Mucosa of descending colon (tissue), 3 donors: ENCODE data around the gene MCM3AP. TPM values are rescaled to one million over a fixed set of nuclear protein-coding genes. Genes with fewer than 3 reads are reported as not detected.
"Not testable (repeated sequence)": the region's sequence is repeated elsewhere in the genome, so short reads cannot be mapped to it uniquely, and the experiment has no call there.

Experiments used
- ATAC-seq: fragments of 200-7000 bp; cut with Tn5 transposase; one replicate; pipeline ENCODE4 v1.9.1; 2020; ENCODE audit warnings: mild to moderate bottlenecking, moderate library complexity
- DNase-seq, 3 donors: peaks; one replicate each; pipeline ENCODE4 v3.0.0-alpha.2; 2020
- H3K36me3 ChIP-seq: fragments of 200-600 bp; one replicate; pipeline ENCODE4 v1.8.0; 2021; ENCODE audit warnings: low read depth, mild to moderate bottlenecking
- H3K4me1 ChIP-seq: fragments of 200-600 bp; one replicate; pipeline ENCODE4 v1.8.0; 2021; ENCODE audit warnings: low read depth, mild to moderate bottlenecking
- H3K4me3 ChIP-seq: fragments of 200-600 bp; one replicate; pipeline ENCODE4 v1.8.0; 2021; ENCODE audit warnings: mild to moderate bottlenecking
- H3K9me3 ChIP-seq: fragments of 200-600 bp; one replicate; pipeline ENCODE4 v1.8.0; 2021; ENCODE audit warnings: mild to moderate bottlenecking
- intact Hi-C, 2 donors: fragments of 100-400 bp; cut with DNase I in 1 of 2; cut with micrococcal nuclease in 1 of 2; formaldehyde crosslinking; loops; one replicate each; pipeline versions ENCODE4 v1.11.0 to v1.11.1; 2022; cut with DNase I, micrococcal nuclease
- total RNA-seq, 3 donors: library from RNA; stranded (reverse); fragmentation: NEBNext Ultra II Directional in 2 of 3; extraction: Animal tissue kit (Norgen Biotek cat#: 25700) in 2 of 3; gene quantifications; one replicate each; pipeline versions ENCODE4 v1.2.1 to v1.2.4, GENCODE V29; 2021 to 2023
- TF ChIP-seq, protein P1 (sequence below): fragments of 200-600 bp; IDR thresholded peaks from one replicate; pipeline ENCODE4 v1.8.0; 2022; ENCODE audit warnings: antibody characterized with exemption, mild to moderate bottlenecking
- donor health status: DM: no; HTN: no; CAD: no; lungs with moderate emphysema.
- donor health status: DM: no; HTN: no; CAD: no.
- donor health status: DM: no; HTN: yes; CAD: no.

The MCM3AP gene
- total RNA-seq, 3 donors from 2014 or later: 90.9 to 109 (median 98.1) TPM

DNA sequence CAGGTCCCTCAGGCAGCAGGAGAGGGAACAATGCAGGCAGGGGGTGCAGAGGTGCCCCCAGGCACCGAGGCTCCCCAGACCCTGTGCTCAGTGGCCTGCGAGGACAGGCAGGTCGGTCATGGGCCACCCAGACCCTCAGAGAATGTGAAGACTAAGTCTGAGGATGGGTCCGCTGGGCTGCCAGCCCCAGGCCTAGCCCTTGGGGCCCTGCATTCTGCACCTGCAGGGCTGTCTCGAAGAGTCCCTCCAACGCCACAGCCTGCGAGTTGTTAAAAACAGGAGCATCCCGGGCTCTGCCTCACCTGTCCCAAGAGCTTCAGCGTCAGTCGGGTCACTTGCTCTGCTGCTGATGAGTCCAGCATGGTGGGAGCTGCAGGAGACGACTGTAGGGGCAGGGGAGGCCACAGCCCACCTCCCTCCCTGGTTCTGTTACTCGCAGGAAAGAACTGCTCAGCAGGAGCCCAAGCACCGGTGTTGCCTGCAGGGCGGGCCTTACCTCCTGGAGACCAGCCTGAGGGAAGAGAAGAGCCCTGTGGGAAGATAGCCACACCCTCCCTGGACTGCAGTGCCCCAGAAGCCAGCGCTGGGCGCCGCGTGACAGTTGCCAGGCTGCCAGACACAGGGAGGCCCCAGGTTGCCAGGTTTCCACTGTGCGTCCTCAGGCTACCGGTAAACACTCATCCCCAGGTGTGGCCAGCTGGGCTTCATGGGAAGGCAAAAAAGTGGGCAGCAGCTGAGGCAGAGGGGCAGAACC is 32.5 kb upstream of the MCM3AP start:
- Histone ChIP-seq H3K36me3 (no peaks in the 10 kb centered on the region), H3K4me1 (peaks cover 16% of the 10 kb centered on the region), H3K9me3 (no peaks in the 10 kb centered on the region), H3K4me3 (no peak overlapping the region)
- intact Hi-C loops: no loop called here
- DNase-seq (peak; percentile 66 to 78 (median 70)), ATAC-seq (peak; percentile 89)
- TF ChIP-seq, protein P1, sequence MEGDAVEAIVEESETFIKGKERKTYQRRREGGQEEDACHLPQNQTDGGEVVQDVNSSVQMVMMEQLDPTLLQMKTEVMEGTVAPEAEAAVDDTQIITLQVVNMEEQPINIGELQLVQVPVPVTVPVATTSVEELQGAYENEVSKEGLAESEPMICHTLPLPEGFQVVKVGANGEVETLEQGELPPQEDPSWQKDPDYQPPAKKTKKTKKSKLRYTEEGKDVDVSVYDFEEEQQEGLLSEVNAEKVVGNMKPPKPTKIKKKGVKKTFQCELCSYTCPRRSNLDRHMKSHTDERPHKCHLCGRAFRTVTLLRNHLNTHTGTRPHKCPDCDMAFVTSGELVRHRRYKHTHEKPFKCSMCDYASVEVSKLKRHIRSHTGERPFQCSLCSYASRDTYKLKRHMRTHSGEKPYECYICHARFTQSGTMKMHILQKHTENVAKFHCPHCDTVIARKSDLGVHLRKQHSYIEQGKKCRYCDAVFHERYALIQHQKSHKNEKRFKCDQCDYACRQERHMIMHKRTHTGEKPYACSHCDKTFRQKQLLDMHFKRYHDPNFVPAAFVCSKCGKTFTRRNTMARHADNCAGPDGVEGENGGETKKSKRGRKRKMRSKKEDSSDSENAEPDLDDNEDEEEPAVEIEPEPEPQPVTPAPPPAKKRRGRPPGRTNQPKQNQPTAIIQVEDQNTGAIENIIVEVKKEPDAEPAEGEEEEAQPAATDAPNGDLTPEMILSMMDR: no peak

GRCh38 chr21:46316708-46317324 is 31.4 kb upstream of the MCM3AP start:
- TF ChIP-seq, protein P1: no peak

DNA sequence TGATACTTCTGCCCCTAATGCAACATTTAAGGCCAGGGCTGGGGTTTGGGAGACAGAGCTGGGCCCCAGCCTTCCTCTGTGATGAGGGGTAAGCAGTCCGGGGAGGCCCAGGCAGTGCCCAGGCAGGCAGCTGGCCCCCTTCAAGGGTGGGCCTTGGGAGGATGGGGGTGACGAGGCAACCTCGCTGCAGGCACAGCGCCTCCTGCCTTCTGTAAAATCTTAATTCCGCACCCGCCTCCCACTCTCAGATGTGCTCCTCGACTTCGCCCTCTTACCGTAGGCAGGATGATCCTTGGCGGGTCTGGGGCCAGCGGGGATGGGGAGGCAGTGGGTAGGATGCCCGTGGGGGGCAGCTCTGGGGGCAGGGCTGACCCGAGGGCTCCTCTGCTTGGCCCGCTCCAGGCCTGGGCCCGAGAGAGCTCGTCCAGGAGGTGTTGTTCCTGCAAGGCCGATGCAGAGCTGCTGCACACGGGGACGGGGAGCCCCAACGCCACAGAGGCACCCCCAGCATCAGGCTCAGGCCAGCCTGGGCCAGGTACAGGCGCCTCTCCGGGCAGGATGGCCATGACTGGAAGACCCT is 29.1 kb upstream of the MCM3AP start:
- no peaks in the 10 kb centered on the region for H3K36me3 ChIP-seq
- H3K4me1 ChIP-seq: peaks cover 5% of the 10 kb centered on the region
- no peaks in the 10 kb centered on the region for H3K9me3 ChIP-seq
- intact Hi-C loops: no loop called here
- H3K4me3 ChIP-seq: no peak overlapping the region
- no peak for ATAC-seq
- DNase-seq: no peak
- TF ChIP-seq, protein P1: no peak

More at GRCh38 chr21:46316708-46317324, 31.4 kb upstream of the MCM3AP start:
- Histone ChIP-seq H3K4me3 (no peak overlapping the region), H3K4me1 (peaks cover 6% of the 10 kb centered on the region), H3K36me3 (no peaks in the 10 kb centered on the region), H3K9me3 (no peaks in the 10 kb centered on the region)
- DNase-seq (no peak), ATAC-seq (no peak)
- intact Hi-C loops: no loop called here

DNA sequence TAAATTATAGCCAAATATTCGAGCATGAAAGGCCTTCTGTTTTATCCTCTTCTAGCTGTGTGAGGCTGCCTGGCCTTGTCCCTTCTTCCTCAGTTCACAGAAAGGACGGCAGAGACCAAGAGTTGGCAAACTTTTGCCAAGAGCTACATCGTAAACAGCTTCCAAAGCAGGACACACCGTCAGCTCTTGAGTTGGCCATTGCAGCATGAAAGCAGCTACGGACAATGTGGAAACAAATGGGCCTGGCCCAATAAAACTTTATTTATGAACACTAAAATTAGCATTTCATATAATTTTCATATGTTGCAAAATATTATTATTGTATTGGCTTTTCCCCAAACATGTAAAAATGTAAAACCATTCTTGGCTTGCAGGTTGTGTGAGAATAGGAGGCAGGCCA is 27.5 kb upstream of the MCM3AP start:
- no peaks in the 10 kb centered on the region for H3K4me1 ChIP-seq
- H3K36me3 ChIP-seq: no peaks in the 10 kb centered on the region
- DNase-seq: no peak
- intact Hi-C loops: no loop called here
- TF ChIP-seq, protein P1: no peak
- ATAC-seq: no peak
- H3K9me3 ChIP-seq: no peaks in the 10 kb centered on the region
- no peak overlapping the region for H3K4me3 ChIP-seq

- TF ChIP-seq, protein P1: no peak
- Histone ChIP-seq H3K36me3 (no peaks in the 10 kb centered on the region), H3K4me1 (no peaks in the 10 kb centered on the region), H3K9me3 (no peaks in the 10 kb centered on the region), H3K4me3 (no peak overlapping the region)
- no peak for ATAC-seq
- intact Hi-C loops: no loop called here
- no peak for DNase-seq
These were observed 26.2 kb upstream of the MCM3AP start for GRCh38 chr21:46311568-46311967.

DNA sequence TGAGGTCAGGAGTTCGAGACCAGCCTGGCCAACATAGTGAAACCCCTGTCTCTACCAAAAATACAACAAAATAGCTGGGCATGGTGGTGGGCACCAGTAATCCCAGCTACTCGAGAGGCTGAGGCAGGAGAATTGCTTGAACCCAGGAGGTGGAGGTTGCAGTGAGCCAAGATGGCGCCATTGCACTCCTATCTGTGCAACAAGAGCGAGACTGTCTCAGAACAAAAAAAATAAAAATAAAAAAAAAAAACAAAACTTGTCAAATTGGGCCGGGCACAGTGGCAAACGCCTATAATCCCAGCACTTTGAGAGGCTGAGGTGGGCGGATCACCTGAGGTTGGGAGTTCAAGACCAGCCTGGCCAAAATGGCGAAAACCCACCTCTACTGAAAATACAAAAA is 24.8 kb upstream of the MCM3AP start:
- H3K4me3 ChIP-seq, DNase-seq, H3K9me3 ChIP-seq, H3K4me1 ChIP-seq, H3K36me3 ChIP-seq, ATAC-seq, intact Hi-C loops: not testable (repeated sequence)
